IPS DF 4.7 (cell line): Measurements from ENCODE around the gene RALA.
"Not testable (repeated sequence)": the region's sequence is repeated elsewhere in the genome, so short reads cannot be mapped to it uniquely, and the experiment has no call there.

Experiments used
- DNase-seq: peaks from one replicate; pipeline ENCODE4 v3.0.0-alpha.2; 2013; ENCODE audit warnings: low spot score; ENCODE audit errors: extremely low read depth

Gene RALA

DNA sequence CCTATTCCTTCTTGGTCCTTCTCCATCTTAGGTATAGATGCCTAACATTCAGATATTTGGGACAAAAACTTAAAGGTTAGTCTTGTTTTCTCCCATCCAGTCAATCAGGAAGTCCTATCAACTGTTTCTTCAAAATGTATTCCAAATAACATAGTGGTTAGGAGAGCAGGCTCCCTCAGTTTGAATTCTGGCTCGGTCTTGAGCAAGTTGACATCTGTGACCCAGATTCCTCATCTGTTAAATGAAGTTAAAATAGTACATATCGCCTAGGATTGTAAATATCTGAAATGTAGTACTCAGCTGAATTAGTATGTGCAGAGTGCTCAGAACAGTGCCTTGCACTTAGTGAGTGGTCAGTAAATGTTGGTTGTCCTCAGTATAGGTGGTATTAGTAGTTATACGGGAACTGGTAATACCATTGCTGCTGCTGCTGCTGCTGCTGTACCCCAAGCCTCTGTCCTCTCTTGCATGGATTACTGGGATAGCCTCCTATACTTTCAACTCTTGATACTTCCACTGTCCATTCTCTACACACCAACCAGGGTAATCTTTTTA, 58.6 kb downstream of the RALA start:
- DNase-seq = no peak

GRCh38 chr7:39683216-39683845, 60.0 kb downstream of the RALA start:
- DNase-seq = no peak

DNA sequence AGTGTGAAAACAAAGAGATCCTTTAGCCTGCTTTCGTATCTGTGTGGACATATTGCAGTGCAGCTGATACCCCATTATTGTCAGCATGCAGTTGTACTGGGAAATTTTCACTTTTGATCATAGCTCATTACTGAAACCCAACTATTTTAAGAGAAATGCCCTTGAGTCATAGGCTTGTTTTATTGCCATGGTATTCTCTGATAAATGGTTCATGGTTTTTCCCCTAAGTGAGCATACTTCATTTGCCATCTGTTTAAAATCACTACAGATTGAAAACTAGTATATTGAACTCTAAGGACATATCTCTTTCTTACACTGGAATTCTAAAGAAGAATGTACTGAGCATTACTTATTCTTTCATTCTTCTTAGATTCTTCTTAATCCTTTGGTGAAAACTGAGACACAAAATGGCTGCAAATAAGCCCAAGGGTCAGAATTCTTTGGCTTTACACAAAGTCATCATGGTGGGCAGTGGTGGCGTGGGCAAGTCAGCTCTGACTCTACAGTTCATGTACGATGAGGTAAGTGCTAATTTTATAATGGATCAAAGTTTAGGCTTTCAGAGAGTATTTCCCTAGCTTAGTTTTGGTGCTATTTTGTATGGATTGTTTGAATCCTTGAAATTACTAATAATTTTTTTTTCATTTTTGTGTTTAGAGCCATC, 63.0 kb downstream of the RALA start:
- DNase-seq = no peak

DNA sequence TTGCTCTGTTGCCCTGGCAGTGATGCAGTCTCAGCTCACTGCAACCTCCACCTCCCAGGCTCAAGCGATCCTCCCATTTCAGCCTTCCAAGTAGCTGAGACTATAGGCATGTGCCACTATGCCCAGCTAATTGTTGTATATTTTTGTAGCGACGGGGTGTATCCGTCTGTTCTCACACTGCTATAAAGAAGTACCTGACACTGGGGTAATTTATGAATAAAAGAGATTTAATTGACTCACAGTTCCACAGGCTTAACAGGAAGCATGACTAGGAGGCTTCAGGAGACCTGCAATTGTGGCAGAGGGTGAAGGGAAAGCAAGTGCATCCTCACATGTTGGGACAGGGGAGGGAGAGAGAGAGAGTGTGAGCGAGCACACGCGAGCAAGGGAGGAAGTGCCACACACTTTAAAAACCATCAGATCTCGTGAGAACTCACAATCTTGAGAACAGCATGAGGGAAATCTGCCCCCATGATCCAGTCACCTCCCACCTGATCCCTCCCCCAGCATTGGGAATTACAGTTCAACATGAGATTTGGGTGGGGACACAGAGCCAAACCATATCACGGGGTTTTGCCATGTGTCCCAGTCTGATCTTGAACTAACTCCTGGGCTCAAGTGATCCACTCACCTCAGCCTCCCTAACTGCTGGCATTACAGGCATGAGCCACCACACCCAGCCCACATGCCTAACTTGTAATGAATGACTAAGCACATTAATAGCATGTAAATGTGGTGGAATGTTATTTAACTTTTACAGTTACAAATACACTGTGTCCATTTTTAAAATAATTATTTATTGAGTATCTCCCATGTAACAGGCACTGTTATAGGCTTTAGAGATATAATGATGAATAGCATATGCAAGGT, 65.5 kb downstream of the RALA start:
- DNase-seq = no peak

DNA sequence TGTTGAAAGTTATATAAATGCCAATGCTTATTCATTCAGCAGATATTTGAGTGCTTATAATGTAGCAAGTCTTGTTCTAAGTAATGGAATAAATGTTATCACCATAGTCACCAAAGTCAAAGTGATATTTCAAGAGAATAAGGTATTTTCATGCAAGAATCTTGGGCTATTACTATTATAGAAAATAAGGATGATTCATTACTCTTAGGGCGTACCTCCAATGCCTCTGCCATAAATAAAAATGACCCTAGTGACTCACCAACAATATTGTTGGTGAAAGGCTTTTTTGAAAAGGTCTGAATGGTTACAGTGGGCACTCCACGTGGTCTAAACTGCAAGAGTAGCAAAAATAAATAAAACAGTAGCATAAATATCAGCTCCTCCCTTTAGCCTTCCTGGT, 68.4 kb downstream of the RALA start:
- DNase-seq = no peak

GRCh38 chr7:39693086-39693485, 69.7 kb downstream of the RALA start:
- not testable (repeated sequence) for DNase-seq

DNA sequence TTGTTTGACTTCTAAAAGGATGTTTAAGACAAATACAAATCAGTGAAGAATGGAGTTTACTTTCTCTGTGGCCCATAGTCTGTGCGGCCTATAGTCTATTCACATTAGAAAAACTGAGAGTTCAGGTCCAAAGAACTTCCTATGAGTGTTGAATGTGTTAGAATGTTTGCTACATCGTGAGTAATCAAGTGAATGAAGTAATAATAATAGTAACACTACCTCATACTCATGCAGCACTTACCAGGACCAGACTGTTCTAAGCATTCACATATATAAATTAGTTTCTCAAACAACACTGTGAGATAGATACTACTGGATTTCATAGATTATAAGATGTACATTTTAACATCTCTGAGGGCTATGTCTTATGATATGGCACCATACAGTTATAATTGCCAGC, 70.4 kb downstream of the RALA start:
- no peak for DNase-seq

- no peak for DNase-seq
Observed at GRCh38 chr7:39695852-39696586, 72.6 kb downstream of the RALA start.

DNA sequence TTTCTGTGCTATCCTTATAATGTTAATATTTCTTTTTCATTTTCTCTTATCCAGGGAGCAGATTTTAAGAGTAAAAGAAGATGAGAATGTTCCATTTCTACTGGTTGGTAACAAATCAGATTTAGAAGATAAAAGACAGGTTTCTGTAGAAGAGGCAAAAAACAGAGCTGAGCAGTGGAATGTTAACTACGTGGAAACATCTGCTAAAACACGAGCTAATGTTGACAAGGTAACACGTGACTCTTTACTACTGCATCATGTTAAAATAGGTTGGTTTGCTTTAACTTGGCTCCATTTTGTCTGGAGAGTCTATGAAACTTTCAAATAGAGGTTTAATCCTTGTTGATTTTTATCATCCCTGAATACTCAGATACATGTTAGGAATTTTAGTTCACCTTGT, 73.3 kb downstream of the RALA start:
- no peak for DNase-seq

GRCh38 chr7:39697483-39697882, 74.1 kb downstream of the RALA start:
- no peak for DNase-seq

DNA sequence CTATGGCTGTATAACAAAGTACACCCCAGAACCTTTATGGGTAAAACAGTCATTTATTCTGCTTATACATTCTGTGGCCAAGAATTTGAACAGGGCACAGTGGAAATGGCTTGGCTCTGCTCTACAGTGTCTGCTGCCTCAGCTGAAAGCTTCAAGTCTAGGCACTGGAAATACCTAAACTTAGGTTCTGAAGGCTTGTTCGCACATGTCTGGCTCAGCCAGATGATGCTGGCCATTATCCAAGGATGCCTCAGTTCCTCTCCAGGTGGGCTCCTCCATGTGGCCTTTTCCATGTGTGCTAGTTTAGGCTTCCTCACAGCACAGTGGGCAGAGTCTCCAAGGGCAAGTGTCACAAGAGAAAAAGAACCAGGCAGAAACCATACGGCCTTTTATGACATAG, 76.8 kb downstream of the RALA start:
- no peak for DNase-seq

DNA sequence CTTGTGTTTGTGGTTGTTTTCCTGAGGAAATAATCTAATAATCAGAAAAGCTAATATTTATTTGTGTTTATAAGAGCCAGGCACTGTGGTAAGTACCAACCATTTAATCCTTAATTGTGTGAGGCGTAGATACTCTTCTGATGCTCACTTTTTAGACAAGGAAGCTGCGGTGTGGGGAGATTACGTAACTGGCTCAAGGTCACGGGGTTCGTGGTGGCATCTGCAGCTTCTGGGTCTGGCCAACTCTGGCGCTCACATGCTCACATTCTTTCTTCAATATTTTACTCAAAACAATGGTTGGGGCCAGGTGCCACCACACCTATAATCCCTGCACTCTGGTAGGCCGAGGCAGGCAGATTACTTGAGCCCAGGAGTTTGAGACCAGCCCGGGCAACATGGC, 77.6 kb downstream of the RALA start:
- DNase-seq = no peak

DNA sequence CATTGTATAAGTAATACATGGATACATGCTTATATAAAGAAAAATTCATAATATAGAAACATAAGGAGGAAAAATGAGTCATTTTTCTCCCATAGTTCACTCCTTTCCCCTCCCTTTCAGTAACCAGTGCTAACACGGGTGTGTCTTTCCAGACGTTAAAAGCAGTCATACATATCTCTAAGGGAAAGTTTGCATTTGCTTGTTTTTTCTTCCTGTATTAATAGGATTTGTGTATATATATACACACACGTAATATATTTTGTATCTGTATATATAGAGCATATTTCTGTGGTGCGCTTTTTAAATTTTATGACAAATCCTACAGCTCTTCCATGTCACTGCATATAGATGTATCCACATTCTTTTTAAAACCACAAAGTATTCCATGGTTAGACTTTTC, 78.8 kb downstream of the RALA start:
- no peak for DNase-seq

DNA sequence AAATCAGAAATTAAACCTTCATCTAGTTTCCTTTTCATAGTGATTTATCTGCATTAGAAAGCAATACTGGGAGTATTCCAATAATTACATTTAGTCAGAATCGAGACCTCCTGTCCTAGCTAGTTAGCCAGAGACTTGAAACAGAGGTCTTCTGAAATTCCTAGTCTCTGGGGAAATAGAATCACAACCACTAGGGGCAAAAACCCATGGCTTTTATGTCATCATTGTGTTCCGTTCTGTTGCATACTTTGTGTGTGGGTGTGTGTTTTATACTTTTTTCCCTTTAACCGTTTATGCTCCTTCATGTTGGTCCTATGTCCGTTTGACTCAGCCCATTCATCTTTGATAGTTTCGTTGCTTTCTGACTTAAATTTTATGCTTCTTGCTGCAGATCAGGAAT, 79.8 kb downstream of the RALA start:
- DNase-seq = no peak

DNA sequence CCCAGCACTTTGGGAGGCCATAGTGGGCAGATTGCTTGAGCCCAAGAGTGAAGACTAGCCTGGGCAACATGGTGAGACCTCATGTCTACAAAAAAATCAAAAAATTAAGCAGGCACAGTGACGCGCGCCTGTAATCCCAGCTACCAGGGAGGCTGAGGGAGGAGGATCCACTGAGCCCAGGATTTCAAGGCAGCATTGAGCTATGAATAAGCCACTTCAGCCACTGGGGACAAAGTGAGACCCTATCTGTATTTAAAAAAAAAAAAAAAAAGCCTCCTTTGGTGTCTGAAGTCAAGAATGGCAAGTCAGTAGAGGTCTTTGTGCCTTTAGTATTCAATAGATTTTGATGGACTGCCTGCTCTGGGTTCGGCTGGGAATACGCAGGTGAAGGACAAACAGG, 85.7 kb downstream of the RALA start:
- DNase-seq = no peak

DNA sequence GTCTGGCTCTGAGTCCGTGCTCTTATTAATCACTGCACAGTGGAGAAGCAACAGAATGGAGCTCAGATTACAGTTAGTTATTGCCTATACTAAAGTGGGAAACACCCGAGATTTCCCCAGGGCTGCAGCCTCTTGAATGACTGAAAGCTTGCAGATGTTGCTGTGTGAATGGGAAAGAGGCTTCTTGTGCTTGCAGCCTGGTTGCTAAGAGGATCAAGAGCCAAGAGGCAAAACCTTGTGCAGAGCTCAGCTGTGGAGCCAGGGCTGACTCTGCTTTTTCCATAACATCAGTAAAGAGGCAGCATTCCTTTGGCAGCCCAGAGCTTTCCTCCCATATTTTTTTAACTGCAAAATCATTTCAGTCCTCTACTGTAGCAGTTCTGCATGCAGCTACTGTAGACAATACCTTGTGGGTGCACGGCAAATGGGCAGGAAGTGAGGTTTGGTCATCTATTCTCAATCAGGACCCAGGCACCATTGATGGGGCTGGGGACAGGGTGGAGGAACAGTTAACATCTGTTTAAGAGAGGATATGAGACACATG, 86.5 kb downstream of the RALA start:
- DNase-seq = no peak

DNA sequence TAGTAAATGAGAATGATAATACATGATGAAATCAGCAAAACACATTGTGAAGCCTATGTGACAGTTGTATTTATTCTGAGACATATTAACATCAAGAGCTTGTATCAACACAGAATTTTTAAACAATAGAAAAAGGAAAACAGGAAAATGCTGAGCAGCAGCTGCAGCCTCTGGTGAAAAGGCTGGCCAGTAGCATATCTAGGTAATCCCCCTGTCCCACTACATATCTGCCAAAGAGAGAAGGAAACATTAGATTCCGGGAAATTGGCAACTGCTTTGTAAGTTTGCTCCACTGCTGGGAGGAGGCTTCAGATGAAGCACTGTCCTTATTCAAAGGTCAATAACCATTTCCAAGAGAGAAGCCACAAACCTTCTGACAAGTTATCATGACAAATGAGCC, 89.4 kb downstream of the RALA start:
- DNase-seq = no peak

DNA sequence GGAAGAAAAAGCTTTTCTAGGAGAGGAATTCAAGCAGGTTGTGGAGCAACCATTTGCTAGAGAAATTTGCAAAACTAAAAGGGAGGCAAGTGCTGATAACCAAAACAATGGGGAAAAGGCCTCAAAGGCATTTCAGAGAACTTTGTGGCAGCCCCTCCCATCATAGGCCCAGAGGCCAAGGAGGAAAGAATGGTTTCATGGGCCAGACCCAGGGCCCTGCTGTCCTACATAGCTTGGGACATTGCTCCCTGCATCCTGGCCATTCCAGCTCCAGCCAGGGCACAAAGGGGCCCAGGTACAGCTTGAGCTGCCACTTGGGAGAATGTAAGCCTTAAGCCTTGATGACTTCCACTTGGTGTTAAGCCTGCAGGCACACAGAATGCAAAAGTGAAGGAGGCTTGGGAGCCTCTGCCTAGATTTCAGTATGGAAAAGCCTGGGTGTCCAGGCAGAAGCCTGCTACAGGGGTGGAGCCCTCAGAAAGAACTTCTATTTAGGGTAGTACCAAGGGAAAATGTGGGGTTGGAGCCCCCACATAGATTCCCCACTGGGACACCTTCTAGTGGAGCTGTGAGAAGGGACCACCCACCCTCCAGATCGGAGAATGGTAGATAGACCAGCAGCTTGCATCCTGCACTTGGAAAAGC, 91.2 kb downstream of the RALA start:
- DNase-seq = no peak

GRCh38 chr7:39720586-39720985, 97.2 kb downstream of the RALA start:
- DNase-seq = no peak

- DNase-seq = no peak
Observed at GRCh38 chr7:39721345-39721744, 98.0 kb downstream of the RALA start.
